Hippocampal formation (tissue), 2 donors: Measurements from ENCODE around the gene HFE.

Source experiments
- DNase-seq, 2 donors: peaks; one replicate each; lab custom pipeline; 2025; lab: John Stamatoyannopoulos, UW

The HFE gene

GRCh38 chr6:26136321-26136720 is 49.1 kb downstream of the HFE start:
- no peak for DNase-seq

GRCh38 chr6:26140254-26140966 is 53.2 kb downstream of the HFE start:
- no peak for DNase-seq

GRCh38 chr6:26140967-26141294 is 53.7 kb downstream of the HFE start:
- DNase-seq: no peak

GRCh38 chr6:26141378-26141904 is 54.2 kb downstream of the HFE start:
- DNase-seq: peak; percentile 80 to 93

GRCh38 chr6:26142026-26142425 is 54.8 kb downstream of the HFE start:
- no peak for DNase-seq
